Fibroblast of lung (primary cell): ENCODE data around the gene ERBB4. TPM values are rescaled to one million over a fixed set of nuclear protein-coding genes. Genes with fewer than 3 reads are reported as not detected.
"Not testable (repeated sequence)": the region's sequence is repeated elsewhere in the genome, so short reads cannot be mapped to it uniquely, and the experiment has no call there.

Experiments used
- DNase-seq, 2 donors: peaks; one replicate each; pipeline versions ENCODE4 v3.0.0 to v3.0.0-alpha.2; 2010; ENCODE audit warnings: low read depth in 2 of 2
- H2AFZ ChIP-seq: 2 replicates; pipeline ENCODE4 v1.5.1; 2012; ENCODE audit warnings: low read length, control low read depth, inconsistent platforms
- H3K27ac ChIP-seq: 2 replicates; pipeline ENCODE4 v1.5.1; 2011; ENCODE audit warnings: low read length, control low read depth; ENCODE audit not compliant: insufficient read depth
- H3K27me3 ChIP-seq: 2 replicates; pipeline ENCODE4 v1.5.1; 2011; ENCODE audit warnings: mild to moderate bottlenecking, low read length; ENCODE audit not compliant: control insufficient read depth, insufficient read depth
- H3K36me3 ChIP-seq: 2 replicates; pipeline ENCODE4 v1.5.1; 2011; ENCODE audit warnings: low read length; ENCODE audit not compliant: control insufficient read depth, insufficient read depth
- H3K4me1 ChIP-seq: 2 replicates; pipeline ENCODE4 v1.5.1; 2011; ENCODE audit warnings: low read length; ENCODE audit not compliant: control insufficient read depth, insufficient read depth; ENCODE audit errors: extremely low read depth
- H3K4me2 ChIP-seq: 2 replicates; pipeline ENCODE4 v1.5.1; 2011; ENCODE audit warnings: low read length, control low read depth; ENCODE audit not compliant: insufficient read depth; ENCODE audit errors: extremely low read depth
- H3K4me3 ChIP-seq, 4 experiments: fragments of 200-600 bp in 1 of 4; sonication (generic) in 1 of 4; replicated peaks in 1 of 4; 2 replicates each; pipeline ENCODE4 v1.5.1; 2011 to 2016; ENCODE audit warnings: low read length in 4 of 4, low read depth in 3 of 4, mild to moderate bottlenecking in 3 of 4, control low read depth in 2 of 4, inconsistent platforms in 1 of 4, mixed read lengths in 1 of 4; ENCODE audit not compliant: insufficient read depth in 1 of 4; ENCODE audit errors: control extremely low read depth in 1 of 4
- H3K79me2 ChIP-seq: 2 replicates; pipeline ENCODE4 v1.5.1; 2012; ENCODE audit warnings: mild to moderate bottlenecking, low read length, inconsistent platforms; ENCODE audit not compliant: control insufficient read depth, insufficient read depth
- H3K9ac ChIP-seq: 2 replicates; pipeline ENCODE4 v1.5.1; 2011; ENCODE audit warnings: mild to moderate bottlenecking, low read length, control low read depth; ENCODE audit not compliant: insufficient read depth
- H3K9me3 ChIP-seq: 2 replicates; pipeline ENCODE4 v1.5.1; 2012; ENCODE audit warnings: low read depth, low read length; ENCODE audit not compliant: control insufficient read depth, insufficient read depth
- H4K20me1 ChIP-seq: 2 replicates; pipeline ENCODE4 v1.5.1; 2011; ENCODE audit warnings: low read length; ENCODE audit not compliant: control insufficient read depth, insufficient read depth; ENCODE audit errors: extremely low read depth
- CTCF ChIP-seq, 2 donors: IDR thresholded peaks in 1 of 2; conservative IDR thresholded peaks in 1 of 2; 1 replicate in 1 of 2; 2 replicates in 1 of 2; pipeline ENCODE4 v1.5.1; 2011 to 2012; ENCODE audit warnings: low read length in 2 of 2, control low read depth in 1 of 2, inconsistent platforms in 1 of 2, low read depth in 1 of 2, mild to moderate bottlenecking in 1 of 2
- EZH2 ChIP-seq: IDR thresholded peaks from 2 replicates; pipeline ENCODE4 v1.5.1; 2012; ENCODE audit warnings: low read length, control low read depth, mild to moderate bottlenecking; ENCODE audit errors: missing control alignments
- polyA plus RNA-seq, 2 donors: library from polyadenylated mRNA; depleted of rRNA in 1 of 2; stranded (reverse) in 1 of 2; unstranded in 1 of 2; fragments of >200 nt; gene quantifications; 2 replicates each; pipeline ENCODE4 v1.2.1, GENCODE V29; 2011 to 2012; ENCODE audit warnings: missing spikeins in 1 of 2
- total RNA-seq: library from RNA; depleted of rRNA; stranded (reverse); fragments of >200 nt; gene quantifications from 2 replicates; pipeline ENCODE4 v1.2.1, GENCODE V29; 2014

The ERBB4 gene
- total and polyA plus RNA-seq, 2 donors (not counting 1 experiment from before 2014, with no cell fraction given), result 0.08 to 0.17 TPM

GRCh38 chr2:212194396-212194795, 344.2 kb downstream of the ERBB4 start:
- H4K20me1 ChIP-seq, result no peaks in the 10 kb centered on the region
- TF ChIP-seq EZH2 (no peak), CTCF (conservative IDR thresholded peaks at IDR 0.05 in 1 of 2, IDR thresholded peaks at IDR 0.05 in 1 of 2; ENCODE audit: low read depth in 1 of 2, low read length in 2 of 2) (no peak)
- H3K27ac ChIP-seq, result no peak overlapping the region
- H2AFZ ChIP-seq, result no peak overlapping the region
- no peaks in the 10 kb centered on the region for H3K27me3 ChIP-seq
- no peaks in the 10 kb centered on the region for H3K36me3 ChIP-seq
- H3K9ac ChIP-seq, result no peak overlapping the region
- no peaks in the 10 kb centered on the region for H3K79me2 ChIP-seq
- no peak for DNase-seq
- H3K4me2 ChIP-seq, result no peak overlapping the region
- H3K4me3 ChIP-seq, result no peak overlapping the region
- H3K9me3 ChIP-seq, result no peaks in the 10 kb centered on the region
- no peaks in the 10 kb centered on the region for H3K4me1 ChIP-seq

DNA sequence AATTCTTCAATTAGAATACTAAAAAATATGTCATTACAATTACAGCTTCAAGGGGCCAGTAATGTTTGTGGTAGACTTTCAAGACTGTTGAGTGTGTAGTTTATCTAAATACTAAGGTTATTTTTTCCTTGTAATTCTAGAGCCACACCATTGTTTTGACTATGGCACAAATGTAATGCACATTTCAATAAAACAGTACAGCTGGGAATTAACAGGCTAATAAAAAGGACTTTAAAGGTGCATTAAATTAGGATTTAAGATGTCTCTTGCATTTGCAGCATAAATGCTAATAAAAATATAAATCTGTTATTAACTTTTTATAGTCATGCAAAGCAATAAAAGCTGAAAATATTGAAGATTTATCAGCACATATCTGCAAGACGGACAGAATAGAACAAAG, 344.8 kb downstream of the ERBB4 start:
- no peak for TF ChIP-seq CTCF (conservative IDR thresholded peaks at IDR 0.05 in 1 of 2, IDR thresholded peaks at IDR 0.05 in 1 of 2; ENCODE audit: low read depth in 1 of 2, low read length in 2 of 2)
- no peak for TF ChIP-seq EZH2
- no peak overlapping the region for H2AFZ ChIP-seq
- no peak overlapping the region for H3K27ac ChIP-seq
- H3K4me2 ChIP-seq, result no peak overlapping the region
- no peaks in the 10 kb centered on the region for H3K27me3 ChIP-seq
- H3K79me2 ChIP-seq, result no peaks in the 10 kb centered on the region
- DNase-seq, result no peak
- H3K9ac ChIP-seq, result no peak overlapping the region
- no peaks in the 10 kb centered on the region for H3K9me3 ChIP-seq
- no peaks in the 10 kb centered on the region for H4K20me1 ChIP-seq
- no peaks in the 10 kb centered on the region for H3K36me3 ChIP-seq
- H3K4me1 ChIP-seq, result no peaks in the 10 kb centered on the region
- H3K4me3 ChIP-seq, result no peak overlapping the region

DNA sequence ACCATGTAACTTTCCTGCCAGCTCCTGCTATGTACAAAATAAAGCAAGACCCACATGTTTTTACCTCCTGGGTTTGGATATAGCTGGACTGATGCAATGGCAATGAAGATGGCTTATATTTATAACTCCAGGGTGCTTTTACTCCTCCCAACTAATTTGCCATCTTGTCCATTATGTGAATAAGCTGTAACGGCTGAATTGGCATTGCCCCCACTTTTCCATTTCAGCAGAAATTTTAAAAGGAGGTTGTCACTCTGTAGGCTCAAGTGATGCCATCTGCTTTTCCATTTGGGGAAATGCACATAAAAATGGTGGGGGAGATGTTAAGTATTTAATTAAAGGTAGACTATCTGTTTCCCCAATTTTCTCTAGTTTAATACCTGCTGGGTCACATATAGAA, 345.5 kb downstream of the ERBB4 start:
- Histone ChIP-seq H3K27ac (no peak overlapping the region), H3K27me3 (no peaks in the 10 kb centered on the region), H2AFZ (no peak overlapping the region), H3K4me2 (no peak overlapping the region), H4K20me1 (no peaks in the 10 kb centered on the region), H3K4me3 (no peak overlapping the region), H3K9me3 (no peaks in the 10 kb centered on the region), H3K36me3 (no peaks in the 10 kb centered on the region), H3K4me1 (no peaks in the 10 kb centered on the region), H3K9ac (no peak overlapping the region), H3K79me2 (no peaks in the 10 kb centered on the region)
- DNase-seq, result no peak
- TF ChIP-seq CTCF (conservative IDR thresholded peaks at IDR 0.05 in 1 of 2, IDR thresholded peaks at IDR 0.05 in 1 of 2; ENCODE audit: low read depth in 1 of 2, low read length in 2 of 2), result no peak

GRCh38 chr2:212191438-212191837, 347.2 kb downstream of the ERBB4 start:
- H3K36me3 ChIP-seq, H3K79me2 ChIP-seq, H3K4me3 ChIP-seq, H3K4me2 ChIP-seq, H3K27ac ChIP-seq, H3K9ac ChIP-seq, DNase-seq, H4K20me1 ChIP-seq, H3K9me3 ChIP-seq, H3K4me1 ChIP-seq, H2AFZ ChIP-seq, H3K27me3 ChIP-seq: not testable (repeated sequence)
